Choroid plexus epithelial cell (primary cell): ENCODE measurements around the gene FAM118A.

Experiments
- DNase-seq: peaks from one replicate; pipeline ENCODE4 v3.0.0-alpha.2; 2010; ENCODE audit warnings: low read depth
- H3K4me3 ChIP-seq: 2 replicates; pipeline ENCODE4 v1.5.1; 2011; ENCODE audit warnings: low read depth, mild to moderate bottlenecking, control low read depth, low read length, moderate library complexity
- TF ChIP-seq, protein P1 (sequence below): conservative IDR thresholded peaks from 2 replicates; pipeline ENCODE4 v1.5.1; 2011; ENCODE audit warnings: low read depth, mild to moderate bottlenecking, control low read depth, inconsistent platforms, low read length, moderate library complexity

FAM118A gene

DNA sequence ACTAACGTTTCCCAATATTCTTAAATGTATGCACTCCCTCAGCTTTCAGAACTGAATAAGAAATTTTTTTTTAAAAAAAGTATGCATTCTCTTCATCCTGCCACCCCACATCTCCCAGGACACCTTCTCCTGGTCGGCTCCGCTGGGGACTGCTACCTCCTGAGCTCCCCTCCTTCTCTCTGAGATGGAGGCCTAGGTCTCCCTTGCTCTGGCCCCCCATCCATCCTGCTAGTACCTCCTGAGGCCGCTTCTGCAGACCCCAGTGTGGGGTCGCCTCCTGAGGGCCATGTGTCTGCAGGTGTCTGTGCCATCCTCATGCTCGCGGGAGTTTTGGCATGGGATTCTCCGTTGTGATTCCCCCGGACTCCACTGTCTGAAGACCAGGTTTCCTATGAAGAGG lies 27.8 kb downstream of the FAM118A start:
- TF ChIP-seq, protein P1, sequence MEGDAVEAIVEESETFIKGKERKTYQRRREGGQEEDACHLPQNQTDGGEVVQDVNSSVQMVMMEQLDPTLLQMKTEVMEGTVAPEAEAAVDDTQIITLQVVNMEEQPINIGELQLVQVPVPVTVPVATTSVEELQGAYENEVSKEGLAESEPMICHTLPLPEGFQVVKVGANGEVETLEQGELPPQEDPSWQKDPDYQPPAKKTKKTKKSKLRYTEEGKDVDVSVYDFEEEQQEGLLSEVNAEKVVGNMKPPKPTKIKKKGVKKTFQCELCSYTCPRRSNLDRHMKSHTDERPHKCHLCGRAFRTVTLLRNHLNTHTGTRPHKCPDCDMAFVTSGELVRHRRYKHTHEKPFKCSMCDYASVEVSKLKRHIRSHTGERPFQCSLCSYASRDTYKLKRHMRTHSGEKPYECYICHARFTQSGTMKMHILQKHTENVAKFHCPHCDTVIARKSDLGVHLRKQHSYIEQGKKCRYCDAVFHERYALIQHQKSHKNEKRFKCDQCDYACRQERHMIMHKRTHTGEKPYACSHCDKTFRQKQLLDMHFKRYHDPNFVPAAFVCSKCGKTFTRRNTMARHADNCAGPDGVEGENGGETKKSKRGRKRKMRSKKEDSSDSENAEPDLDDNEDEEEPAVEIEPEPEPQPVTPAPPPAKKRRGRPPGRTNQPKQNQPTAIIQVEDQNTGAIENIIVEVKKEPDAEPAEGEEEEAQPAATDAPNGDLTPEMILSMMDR: no peak
- no peak overlapping the region for H3K4me3 ChIP-seq
- no peak for DNase-seq

DNA sequence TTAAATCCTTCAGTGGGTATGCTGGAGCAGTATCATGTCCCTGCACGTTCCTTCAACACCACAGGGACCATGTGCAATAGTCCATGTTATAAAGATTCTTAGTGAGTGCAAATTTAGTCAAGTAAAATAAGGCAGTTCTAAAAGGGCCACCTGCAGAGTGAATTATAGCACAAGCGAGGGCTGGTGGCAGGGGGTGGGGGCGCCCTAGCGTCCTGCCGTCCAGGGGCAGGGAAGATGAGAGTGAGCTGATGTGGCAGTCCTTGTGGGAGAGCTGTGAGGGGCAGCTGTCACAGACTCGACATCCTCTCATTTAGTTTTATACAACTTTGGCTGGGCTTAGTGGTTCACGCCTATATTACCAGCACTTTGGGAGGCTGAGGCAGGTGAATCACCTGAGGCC lies 29.1 kb downstream of the FAM118A start:
- no peak for DNase-seq
- TF ChIP-seq, protein P1: no peak
- no peak overlapping the region for H3K4me3 ChIP-seq

DNA sequence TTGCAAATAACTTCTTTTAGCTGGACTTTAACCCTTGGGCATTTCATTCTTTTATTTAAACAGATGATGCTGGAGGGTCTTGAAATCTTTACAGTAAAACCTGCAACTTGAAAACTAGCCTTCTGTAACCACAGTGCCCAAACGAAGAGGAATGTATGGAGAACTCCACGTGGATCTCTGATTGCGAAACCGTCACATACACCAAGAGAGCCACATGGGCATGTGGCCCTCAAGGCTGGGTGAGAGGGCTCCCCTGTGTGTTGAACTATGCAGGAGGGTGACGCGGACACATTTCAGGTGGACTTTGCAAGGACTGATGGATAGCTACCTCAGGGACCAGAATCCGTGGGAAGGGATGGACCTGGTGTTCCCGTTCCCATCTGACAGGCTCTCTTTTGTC lies 30.6 kb downstream of the FAM118A start:
- no peak overlapping the region for H3K4me3 ChIP-seq
- DNase-seq: no peak
- TF ChIP-seq, protein P1: no peak

DNA sequence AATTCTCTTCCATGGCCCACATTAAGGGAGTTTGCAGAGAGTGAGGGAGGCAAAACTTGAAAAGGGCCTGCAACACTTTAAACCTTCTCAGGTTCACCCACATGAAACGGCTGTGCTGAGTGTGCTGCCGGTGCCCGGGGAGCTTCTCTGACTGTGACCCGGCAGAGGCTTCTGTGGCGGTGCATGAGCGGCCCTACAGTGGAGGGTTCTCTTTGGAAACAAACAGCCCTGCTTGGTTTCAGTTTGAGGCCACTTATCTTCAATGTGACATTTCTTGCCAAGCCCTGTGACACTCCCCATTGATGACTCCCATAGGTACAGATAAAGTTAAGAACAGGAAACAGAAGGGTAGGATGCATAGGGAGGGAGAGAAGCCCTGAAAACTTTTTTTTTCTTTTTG lies 31.8 kb downstream of the FAM118A start:
- TF ChIP-seq, protein P1: no peak
- no peak for DNase-seq
- H3K4me3 ChIP-seq: no peak overlapping the region

DNA sequence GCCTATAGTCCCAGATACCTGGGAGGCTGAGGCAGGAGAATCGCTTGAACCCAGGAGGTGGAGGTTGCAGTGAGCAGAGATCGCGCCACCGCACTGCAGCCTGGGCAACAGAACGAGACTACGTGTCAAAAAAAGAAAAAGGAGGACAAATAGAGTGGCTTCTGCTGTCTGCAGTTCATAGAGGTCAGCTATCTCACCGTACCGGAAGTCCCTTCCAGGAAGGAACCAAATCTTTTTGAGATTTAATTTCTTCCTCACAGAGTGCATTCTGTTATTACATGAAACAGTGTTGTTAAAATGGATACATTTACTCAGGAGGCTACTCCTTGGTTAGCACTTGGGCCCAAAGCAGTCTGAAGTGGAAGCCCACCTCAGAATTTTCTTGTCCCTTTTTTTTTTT lies 33.4 kb downstream of the FAM118A start:
- H3K4me3 ChIP-seq: no peak overlapping the region
- DNase-seq: no peak
- TF ChIP-seq, protein P1: no peak

DNA sequence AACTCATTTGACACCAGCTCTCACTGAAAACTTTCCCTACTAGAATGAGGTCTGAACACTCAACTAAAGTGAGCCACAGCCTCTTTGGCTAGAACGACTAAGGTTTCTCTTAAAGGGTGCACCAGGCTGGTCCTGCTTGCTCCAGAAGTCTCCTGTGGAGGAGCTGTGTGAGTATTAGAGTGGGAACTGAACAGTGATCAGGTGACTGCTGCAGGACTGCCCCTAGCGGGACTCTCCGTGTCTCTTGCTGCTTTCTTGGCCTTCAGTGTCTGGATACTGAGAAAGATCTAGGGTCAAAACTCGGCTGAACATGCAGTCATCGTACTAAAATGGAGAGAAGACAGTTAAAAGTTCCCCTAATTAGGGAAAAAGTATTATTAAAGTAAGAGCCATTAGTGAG lies 34.6 kb downstream of the FAM118A start:
- TF ChIP-seq, protein P1: peak; percentile 57
- DNase-seq: peak; percentile 71
- no peak overlapping the region for H3K4me3 ChIP-seq

DNA sequence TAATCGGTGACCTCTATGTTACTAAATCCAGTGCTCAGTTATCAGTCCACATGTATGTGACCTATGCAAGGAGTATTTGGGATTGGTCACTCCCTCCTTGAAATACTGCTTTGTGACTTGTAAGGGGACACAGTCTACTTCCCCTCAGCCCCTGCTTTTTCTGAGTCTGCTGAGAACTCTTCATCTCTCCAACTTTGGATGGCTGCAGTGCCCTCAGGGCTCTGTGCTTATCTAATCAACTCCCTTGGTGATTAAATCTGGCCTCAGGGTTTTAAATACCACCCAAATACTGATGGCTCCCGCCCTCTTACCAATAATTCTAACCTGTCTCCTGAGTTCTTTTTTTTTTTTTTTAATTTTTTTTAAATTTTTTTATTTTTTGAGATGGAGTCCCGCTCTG lies 40.2 kb downstream of the FAM118A start:
- no peak overlapping the region for H3K4me3 ChIP-seq
- TF ChIP-seq, protein P1: no peak
- no peak for DNase-seq
